IMR-90 (cell line): ENCODE measurements around the gene RNASET2. TPM values are rescaled to one million over a fixed set of nuclear protein-coding genes. Genes with fewer than 3 reads are reported as not detected.

ENCODE experiments used
- ATAC-seq: fragments of 200-7000 bp; cut with Tn5 transposase; 2 replicates; pipeline ENCODE4 v1.9.1; 2020; ENCODE audit warnings: low read depth, mild to moderate bottlenecking, moderate library complexity
- Bru-seq: library from RNA; stranded (reverse); fragments of 400-500 nt; gene quantifications from one replicate; lab custom pipeline; 2021; lab: Mats Ljungman, UMichigan
- BruChase-seq, 2 experiments: library from RNA; stranded (reverse); fragments of 400-500 nt; gene quantifications; one replicate each; lab custom pipeline; 2021; lab: Mats Ljungman, UMichigan
- BruUV-seq: library from RNA; stranded (reverse); fragments of 400-500 nt; replicated peaks from 2 replicates; lab custom pipeline; 2021; lab: Mats Ljungman, UMichigan
- CTCF ChIA-PET: fragments of 300-600 bp; formaldehyde crosslinking; extraction: SDS; loops from one replicate; lab custom pipeline; 2021; ENCODE audit warnings: antibody characterized with exemption; lab: Yijun Ruan, JAX
- POLR2A ChIA-PET: fragments of 300-600 bp; sonication (Branson Sonifier 250); formaldehyde crosslinking; loops from one replicate; lab custom pipeline; 2022; ENCODE audit warnings: antibody characterized with exemption; ENCODE audit not compliant: unreplicated experiment; lab: Charles Lee
- DNase-seq: peaks from one replicate; pipeline ENCODE4 v3.0.0; 2013
- H2AFZ ChIP-seq: replicated peaks from 2 replicates; pipeline ENCODE3; 2013; ENCODE audit warnings: low read length, mild to moderate bottlenecking; ENCODE audit not compliant: poor library complexity
- H2AK5ac ChIP-seq: 2 replicates; pipeline ENCODE4 v1.6.1; 2013; ENCODE audit warnings: low read depth, low read length, inconsistent platforms
- H2AK9ac ChIP-seq: replicated peaks from 2 replicates; pipeline ENCODE3; 2013; ENCODE audit warnings: mild to moderate bottlenecking, low read depth, low read length, moderate library complexity; ENCODE audit not compliant: poor library complexity
- H2BK120ac ChIP-seq: 2 replicates; pipeline ENCODE4 v1.6.1; 2013; ENCODE audit warnings: low read depth, low read length, inconsistent platforms
- H2BK15ac ChIP-seq: 3 replicates; pipeline ENCODE4 v1.6.1; 2013; ENCODE audit warnings: low read depth, low read length, inconsistent platforms
- H2BK20ac ChIP-seq: 2 replicates; pipeline ENCODE4 v1.6.1; 2013; ENCODE audit warnings: low read depth, mild to moderate bottlenecking, inconsistent platforms, low read length, moderate library complexity
- H2BK5ac ChIP-seq: 2 replicates; pipeline ENCODE4 v1.6.1; 2013; ENCODE audit warnings: mild to moderate bottlenecking, low read depth, low read length, inconsistent platforms; ENCODE audit not compliant: poor library complexity, severe bottlenecking
- H3K14ac ChIP-seq: replicated peaks from 2 replicates; pipeline ENCODE4 v1.6.1; 2013; ENCODE audit warnings: low read depth, low read length, inconsistent platforms
- H3K18ac ChIP-seq: 2 replicates; pipeline ENCODE4 v1.6.1; 2013; ENCODE audit warnings: low read depth, low read length, control low read depth
- H3K23ac ChIP-seq: 2 replicates; pipeline ENCODE4 v1.6.1; 2013; ENCODE audit warnings: low read depth, low read length, inconsistent platforms
- H3K27ac ChIP-seq: 2 replicates; pipeline ENCODE4 v1.5.1; 2013; ENCODE audit warnings: mild to moderate bottlenecking, control low read depth, low read length; ENCODE audit not compliant: insufficient read depth
- H3K27me3 ChIP-seq: 2 replicates; pipeline ENCODE4 v1.6.1; 2013; ENCODE audit warnings: low read length; ENCODE audit not compliant: control insufficient read depth, insufficient read depth
- H3K36me3 ChIP-seq: 2 replicates; pipeline ENCODE4 v1.6.1; 2013; ENCODE audit warnings: low read length, mixed read lengths; ENCODE audit not compliant: control insufficient read depth, insufficient read depth
- H3K4ac ChIP-seq: 2 replicates; pipeline ENCODE4 v1.6.1; 2013; ENCODE audit warnings: low read depth, low read length, inconsistent platforms
- H3K4me1 ChIP-seq: 2 replicates; pipeline ENCODE4 v1.6.1; 2013; ENCODE audit warnings: low read length, mixed read lengths; ENCODE audit not compliant: control insufficient read depth, insufficient read depth
- H3K4me2 ChIP-seq: 2 replicates; pipeline ENCODE4 v1.6.1; 2013; ENCODE audit warnings: low read depth, mild to moderate bottlenecking, control low read depth, low read length, moderate library complexity
- H3K4me3 ChIP-seq: 2 replicates; pipeline ENCODE4 v1.5.1; 2013; ENCODE audit warnings: low read depth, mild to moderate bottlenecking, control low read depth, low read length, moderate library complexity; ENCODE audit not compliant: insufficient read depth
- H3K56ac ChIP-seq: 2 replicates; pipeline ENCODE4 v1.6.1; 2013; ENCODE audit warnings: low read length, inconsistent platforms; ENCODE audit not compliant: insufficient read depth; ENCODE audit errors: extremely low read depth
- H3K79me1 ChIP-seq, 2 experiments: 2 replicates each; pipeline ENCODE4 v1.6.1; 2013; ENCODE audit warnings: low read length in 2 of 2, inconsistent platforms in 1 of 2, low read depth in 1 of 2
- H3K9ac ChIP-seq: 2 replicates; pipeline ENCODE4 v1.6.1; 2013; ENCODE audit warnings: low read depth, low read length, control low read depth
- H3K9me1 ChIP-seq: 2 replicates; pipeline ENCODE4 v1.6.1; 2013; ENCODE audit warnings: low read length, inconsistent platforms; ENCODE audit not compliant: insufficient read depth
- H3K9me3 ChIP-seq: 2 replicates; pipeline ENCODE4 v1.6.1; 2013; ENCODE audit warnings: low read length; ENCODE audit not compliant: control insufficient read depth, insufficient read depth
- H4K20me1 ChIP-seq: 2 replicates; pipeline ENCODE4 v1.6.1; 2013; ENCODE audit warnings: low read length, inconsistent platforms; ENCODE audit not compliant: insufficient read depth
- H4K5ac ChIP-seq: 2 replicates; pipeline ENCODE4 v1.6.1; 2013; ENCODE audit warnings: mild to moderate bottlenecking, low read depth, low read length, control low read depth
- H4K8ac ChIP-seq, 2 experiments: 2 replicates each; pipeline ENCODE4 v1.6.1; 2013; ENCODE audit warnings: low read depth in 2 of 2, low read length in 2 of 2, control low read depth in 1 of 2, inconsistent platforms in 1 of 2
- H4K91ac ChIP-seq: 2 replicates; pipeline ENCODE4 v1.6.1; 2013; ENCODE audit warnings: low read depth, low read length, inconsistent platforms; ENCODE audit not compliant: insufficient read depth
- CHD1 ChIP-seq: IDR thresholded peaks from 2 replicates; pipeline ENCODE4 v1.6.1; 2012; ENCODE audit warnings: low read depth, low read length, improper control_type of control experiment
- ELK1 ChIP-seq: fragments of 150-350 bp; IDR thresholded peaks from 2 replicates; pipeline ENCODE4 v1.6.1; 2016; ENCODE audit warnings: low read depth, mild to moderate bottlenecking, low read length, moderate library complexity, borderline replicate concordance
- MAZ ChIP-seq: IDR thresholded peaks from 2 replicates; pipeline ENCODE4 v1.6.1; 2012; ENCODE audit warnings: low read depth, mild to moderate bottlenecking, low read length, improper control_type of control experiment, moderate library complexity, borderline replicate concordance
- MXI1 ChIP-seq: IDR thresholded peaks from 2 replicates; pipeline ENCODE4 v1.6.1; 2012; ENCODE audit warnings: low read depth, mild to moderate bottlenecking, low read length, moderate library complexity, borderline replicate concordance
- USF2 ChIP-seq: fragments of 150-350 bp; IDR thresholded peaks from 2 replicates; pipeline ENCODE4 v1.6.1; 2017; ENCODE audit warnings: mild to moderate bottlenecking, antibody characterized with exemption, low read length, low read depth
- WGBS, 2 experiments: methylation state at CpG; one replicate each; pipeline versions ENCODE4 v1.1.5 to v1.1.7; 2013; ENCODE audit warnings: missing lambda C conversion rate in 2 of 2; ENCODE audit not compliant: insufficient read length in 1 of 2; ENCODE audit errors: extremely low coverage in 2 of 2; 5-methylcytosine and 5-hydroxymethylcytosine counted together
- dilution Hi-C: fragments of 300-500 bp; cut with HindIII; formaldehyde crosslinking; loops from one replicate; pipeline ENCODE4 v1.14.3; 2018; ENCODE audit warnings: low sequenced_read_pairs; ENCODE audit not compliant: unreplicated experiment
- in situ Hi-C: fragments of 300-500 bp; cut with MboI; formaldehyde crosslinking; loops from 3 replicates; pipeline ENCODE4 v1.14.3; 2019; ENCODE audit warnings: low sequenced_read_pairs, inconsistent platforms, mixed read lengths
- intact Hi-C: fragments of 100-400 bp; cut with micrococcal nuclease; formaldehyde crosslinking; loops from 2 replicates; pipeline ENCODE4 v1.10.0; 2022
- long read RNA-seq: library from polyadenylated mRNA; unstranded; transcript quantifications from one replicate; pipeline ENCODE4 v2.0.0, GENCODE V29; 2021; ENCODE audit not compliant: unreplicated experiment
- polyA plus RNA-seq, 3 experiments: library from polyadenylated mRNA; depleted of rRNA; stranded (reverse); fragments of >200 nt; gene quantifications; 2 replicates each; pipeline ENCODE4 v1.2.3, GENCODE V29; 2012; ENCODE audit warnings: low replicate concordance in 1 of 3
- total RNA-seq: library from RNA; depleted of rRNA; stranded (reverse); fragments of >200 nt; gene quantifications from 2 replicates; pipeline ENCODE4 v1.2.3, GENCODE V29; 2012; rRNA removed

Gene RNASET2
- total RNA-seq (13.6 and 14.2 TPM in 2 replicates), polyA plus RNA-seq (2012; rRNA removed) (23.6 and 24.9 TPM in 2 replicates), Bru-seq, nascent RNA (percentile 55 among the genes with signal in this experiment), BruChase-seq, experiment 1, labeled RNA remaining after a 6-hour chase (percentile 65 among the genes with signal in this experiment), BruChase-seq, experiment 2, labeled RNA remaining after a 2-hour chase (percentile 68 among the genes with signal in this experiment)
- polyA plus RNA-seq (2012; cell fraction: cytosol; rRNA removed): 40.7 and 68.7 TPM in 2 replicates
- 19.1 and 27.8 TPM in 2 replicates for polyA plus RNA-seq (2012; cell fraction: nucleus; rRNA removed; ENCODE audit: low replicate concordance)
- long read RNA-seq, transcript RNASET2-210 (9 exons, 1,375 nt): major isoform, 25 of 39 reads
- long read RNA-seq, partial matches to known transcripts: 0 of 39 reads
- long read RNA-seq, other reads (novel, unspliced or antisense): 13 of 39 reads

- WGBS, 2 experiments: 1% methylated on average over 33 of the region's 71 CpGs; no CpG with 5 or more reads in 1 of the 2 experiments
- DNase-seq: peak; percentile 82
- Histone ChIP-seq H3K27me3 (no peaks in the 10 kb centered on the region), H4K8ac (peak within 1 kb of the TSS; percentile 54 to 79; a peak in 3 of 4 replicates), H2BK15ac (no peak within 1 kb of the TSS), H3K18ac (no peak within 1 kb of the TSS; the same call in 1 of the 2 replicates), H3K4me3 (peak within 1 kb of the TSS; percentile 92), H2BK120ac (no peak within 1 kb of the TSS), H3K4me1 (peaks cover 10% of the 10 kb centered on the region), H4K20me1 (no peaks in the 10 kb centered on the region), H3K9me3 (no peaks in the 10 kb centered on the region), H3K14ac (no peak within 1 kb of the TSS), H4K91ac (no peak within 1 kb of the TSS; the same call in 1 of the 2 replicates), H2AK5ac (no peak within 1 kb of the TSS), H3K27ac (peak within 1 kb of the TSS; percentile 50), H2BK20ac (no peak within 1 kb of the TSS), H3K4me2 (peak within 1 kb of the TSS; percentile 80), H3K79me1 (peaks cover 0 to 3% of the 10 kb centered on the region in 2 experiments; a peak in 1 of 4 replicates), H3K36me3 (no peaks in the 10 kb centered on the region), H3K4ac (0 out of 2 replicates have a peak within 1 kb of the TSS, but pooled peaks have one; percentile 29), H2AK9ac (peak within 1 kb of the TSS; percentile 68), H3K56ac (no peak within 1 kb of the TSS), H3K23ac (no peak within 1 kb of the TSS), H3K9me1 (no peaks in the 10 kb centered on the region), H3K9ac (peak within 1 kb of the TSS; percentile 70), H2AFZ (peak within 1 kb of the TSS; percentile 96), H4K5ac (peak within 1 kb of the TSS; percentile 36), H2BK5ac (no peak within 1 kb of the TSS)
- intact Hi-C loops (no loop called here), in situ Hi-C loops (no loop called here), dilution Hi-C loops (no loop called here)
- ChIA-PET CTCF (interaction anchor here (0.6 to 1.4 kb wide), 3 partner anchors 10 to 33 kb away, joined by 3 to 4 read pairs (median 3); no protein-coding TSS in a partner anchor), POLR2A (no interaction called here)
- peak; percentile 98 for ATAC-seq
- no TSS peak for BruUV-seq
- TF ChIP-seq MXI1 (peak; percentile 88; the same call in 1 of the 2 replicates), USF2 (0 out of 2 replicates have a peak, but pooled peaks have one; percentile 12), ELK1 (no peak), CHD1 (no peak), MAZ (peak; percentile 48; the same call in 1 of the 2 replicates)
Observed at GRCh38 chr6:166956444-166957086, at the start of gene RNASET2. Gene RNASET2 (minus strand): TSS chr6:166956550. CDS start chr6:166956182, 368 bp downstream.
